Measurements from ENCODE around the gene PTH1R.

DNA sequence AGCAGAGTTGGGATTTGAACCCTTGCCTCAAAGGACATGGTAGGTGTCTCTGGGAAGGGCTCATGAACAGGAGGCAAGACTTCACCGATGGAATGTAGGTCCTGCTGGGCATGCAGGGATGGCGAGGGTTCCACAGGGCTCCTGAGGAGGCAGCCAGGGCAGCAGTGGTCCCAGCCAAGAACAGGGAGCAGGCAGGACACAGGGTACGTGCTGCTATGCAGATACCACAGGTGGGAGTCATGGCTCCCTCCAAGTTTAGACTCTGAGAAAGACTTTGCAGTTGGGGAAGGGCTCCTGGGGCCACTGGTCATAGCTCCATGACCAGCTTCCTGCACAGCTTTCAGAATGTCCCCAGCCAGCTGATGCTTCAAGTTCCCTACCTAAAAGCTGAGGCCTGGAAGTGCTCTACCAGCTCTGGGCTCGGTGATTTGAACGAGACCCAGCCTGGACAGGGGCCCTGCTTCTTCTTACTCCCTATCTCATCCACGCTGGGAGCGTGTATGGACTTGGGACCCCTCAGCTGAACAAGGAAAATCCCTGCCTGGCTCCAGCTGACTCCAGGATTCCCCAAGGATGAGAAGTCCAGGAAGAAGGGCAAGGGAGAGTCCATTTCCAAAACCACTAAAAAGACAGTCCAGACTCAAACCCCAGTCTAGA, 15.0 kb upstream of the PTH1R start:
- TF ChIP-seq POLR2A (IDR thresholded peaks at IDR 0.05) = no peak
- TF ChIP-seq, protein P1, sequence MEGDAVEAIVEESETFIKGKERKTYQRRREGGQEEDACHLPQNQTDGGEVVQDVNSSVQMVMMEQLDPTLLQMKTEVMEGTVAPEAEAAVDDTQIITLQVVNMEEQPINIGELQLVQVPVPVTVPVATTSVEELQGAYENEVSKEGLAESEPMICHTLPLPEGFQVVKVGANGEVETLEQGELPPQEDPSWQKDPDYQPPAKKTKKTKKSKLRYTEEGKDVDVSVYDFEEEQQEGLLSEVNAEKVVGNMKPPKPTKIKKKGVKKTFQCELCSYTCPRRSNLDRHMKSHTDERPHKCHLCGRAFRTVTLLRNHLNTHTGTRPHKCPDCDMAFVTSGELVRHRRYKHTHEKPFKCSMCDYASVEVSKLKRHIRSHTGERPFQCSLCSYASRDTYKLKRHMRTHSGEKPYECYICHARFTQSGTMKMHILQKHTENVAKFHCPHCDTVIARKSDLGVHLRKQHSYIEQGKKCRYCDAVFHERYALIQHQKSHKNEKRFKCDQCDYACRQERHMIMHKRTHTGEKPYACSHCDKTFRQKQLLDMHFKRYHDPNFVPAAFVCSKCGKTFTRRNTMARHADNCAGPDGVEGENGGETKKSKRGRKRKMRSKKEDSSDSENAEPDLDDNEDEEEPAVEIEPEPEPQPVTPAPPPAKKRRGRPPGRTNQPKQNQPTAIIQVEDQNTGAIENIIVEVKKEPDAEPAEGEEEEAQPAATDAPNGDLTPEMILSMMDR (IDR thresholded peaks at IDR 0.05) = no peak

Measured in gastroesophageal sphincter (tissue), 3 donors.